A172 (cell line): ENCODE data around the gene DIP2B. TPM values are rescaled to one million over a fixed set of nuclear protein-coding genes. Genes with fewer than 3 reads are reported as not detected.

Experiments
- DNase-seq: peaks from one replicate; pipeline ENCODE4 v3.0.0-alpha.2; 2015; ENCODE audit warnings: low spot score
- total RNA-seq: library from RNA; depleted of rRNA; stranded (reverse); fragments of >200 nt; shearing (Covaris generic); gene quantifications from 2 replicates; pipeline ENCODE4 v1.2.3, GENCODE V29; 2014

The DIP2B gene
- total RNA-seq, 1 experiment from 2014 or later: 25.0 TPM

GRCh38 chr12:50573271-50573670, 68.5 kb downstream of the DIP2B start:
- no peak for DNase-seq

DNA sequence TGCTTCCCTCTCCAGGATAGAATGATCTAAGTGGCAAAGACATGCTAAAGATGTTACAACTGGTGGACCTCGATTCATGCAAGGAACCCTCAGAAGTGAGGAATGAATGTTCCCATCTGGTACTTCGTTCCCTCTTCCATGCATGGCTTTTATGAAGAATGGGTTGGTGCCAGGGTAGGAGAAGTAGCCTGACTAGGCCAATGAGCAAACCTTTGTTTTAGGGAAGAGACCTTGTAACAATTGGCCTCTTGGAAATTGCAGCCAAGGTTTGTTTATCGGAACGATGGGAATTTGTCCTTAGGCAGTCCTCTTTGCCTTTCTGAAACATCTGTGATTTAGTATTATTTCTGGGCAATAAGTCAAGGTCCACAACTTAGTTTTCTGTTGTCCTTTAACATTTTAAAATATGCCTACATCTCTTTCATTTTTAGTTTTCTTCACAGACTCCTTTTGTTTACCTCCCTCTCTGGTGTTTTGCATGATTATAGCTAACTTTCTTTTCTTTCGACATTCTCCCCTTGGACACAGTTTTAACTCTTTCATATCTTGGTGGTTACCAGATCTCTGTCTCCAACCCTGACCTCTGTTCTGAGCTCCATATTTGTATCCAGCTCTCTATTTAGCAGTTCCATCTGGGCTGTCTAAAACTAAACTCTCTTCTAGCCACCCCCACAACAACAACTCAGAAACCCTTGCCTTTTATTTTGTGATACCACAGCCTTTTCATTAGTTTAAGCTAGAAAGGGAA, 70.0 kb downstream of the DIP2B start:
- DNase-seq: no peak

DNA sequence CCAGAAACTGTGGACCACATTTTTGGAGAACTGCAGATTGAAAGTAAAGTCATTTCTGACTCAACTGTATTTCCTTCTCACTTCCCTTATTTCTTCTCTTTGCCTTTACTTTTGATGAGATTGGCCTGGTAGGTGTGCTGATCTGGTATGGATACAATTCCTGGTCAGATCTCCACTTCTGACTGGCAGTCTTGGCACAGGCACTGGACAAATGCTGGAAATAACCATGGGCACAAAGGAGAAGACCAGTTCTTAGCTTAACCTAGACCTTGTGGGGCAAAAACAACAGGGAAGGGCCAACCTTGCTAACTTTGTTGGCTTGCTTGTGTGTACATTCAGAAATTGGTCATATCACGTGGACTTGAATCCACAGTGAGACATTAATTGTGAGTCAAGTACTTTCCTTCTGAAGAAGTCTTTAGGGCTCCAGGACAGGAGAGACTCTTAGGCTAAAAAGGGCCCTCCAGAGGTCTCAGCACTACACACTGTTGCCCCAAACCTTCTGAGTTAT, 75.0 kb downstream of the DIP2B start:
- DNase-seq: no peak

- DNase-seq: no peak
Observed at GRCh38 chr12:50580436-50580835, 75.7 kb downstream of the DIP2B start.

- DNase-seq: peak; percentile 71
Observed at GRCh38 chr12:50581226-50582184, 76.7 kb downstream of the DIP2B start.

DNA sequence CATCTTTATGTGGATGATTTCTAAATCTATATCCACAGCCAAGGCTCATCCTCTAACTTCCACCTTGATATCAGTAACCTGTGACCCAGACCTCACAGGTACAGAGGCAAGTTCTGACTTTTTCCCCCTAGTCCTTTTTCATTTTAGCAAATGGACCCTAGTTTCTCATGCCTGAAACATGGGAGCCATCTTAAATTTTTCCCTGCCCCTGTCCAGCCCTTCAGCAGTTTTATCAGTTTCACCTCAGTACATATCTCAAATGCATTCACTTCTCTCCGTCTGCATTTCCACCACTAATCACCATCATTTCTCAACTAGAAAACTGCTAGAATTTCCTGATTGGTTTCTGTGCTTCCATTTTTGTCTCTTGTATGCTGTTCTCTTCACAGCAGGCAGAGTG, 79.3 kb downstream of the DIP2B start:
- no peak for DNase-seq

- DNase-seq: peak; percentile 90
Observed at GRCh38 chr12:50589650-50590435, 85.1 kb downstream of the DIP2B start.

DNA sequence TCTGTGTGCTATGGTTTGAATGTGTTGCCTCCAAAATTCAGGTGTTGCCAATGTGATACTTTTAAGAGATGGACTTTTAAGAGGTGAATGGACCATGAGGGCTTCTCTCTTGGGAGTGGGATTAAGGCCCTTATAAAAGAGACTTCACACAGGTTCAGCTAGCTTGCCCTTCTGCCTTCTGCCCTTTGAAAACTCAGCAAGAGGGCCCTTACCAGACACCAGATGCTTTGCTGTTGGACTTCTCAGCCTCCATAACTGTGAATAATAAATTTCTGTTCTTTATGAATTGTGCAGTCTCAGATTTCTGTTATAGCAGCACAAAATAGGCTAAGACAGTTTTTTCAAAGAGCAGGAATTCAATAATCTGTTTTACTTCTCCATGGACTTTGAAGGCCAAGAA, 86.1 kb downstream of the DIP2B start:
- DNase-seq: no peak

- no peak for DNase-seq
Observed at GRCh38 chr12:50595667-50596066, 90.9 kb downstream of the DIP2B start.

GRCh38 chr12:50597200-50598195, 92.7 kb downstream of the DIP2B start:
- peak; percentile 88 for DNase-seq

DNA sequence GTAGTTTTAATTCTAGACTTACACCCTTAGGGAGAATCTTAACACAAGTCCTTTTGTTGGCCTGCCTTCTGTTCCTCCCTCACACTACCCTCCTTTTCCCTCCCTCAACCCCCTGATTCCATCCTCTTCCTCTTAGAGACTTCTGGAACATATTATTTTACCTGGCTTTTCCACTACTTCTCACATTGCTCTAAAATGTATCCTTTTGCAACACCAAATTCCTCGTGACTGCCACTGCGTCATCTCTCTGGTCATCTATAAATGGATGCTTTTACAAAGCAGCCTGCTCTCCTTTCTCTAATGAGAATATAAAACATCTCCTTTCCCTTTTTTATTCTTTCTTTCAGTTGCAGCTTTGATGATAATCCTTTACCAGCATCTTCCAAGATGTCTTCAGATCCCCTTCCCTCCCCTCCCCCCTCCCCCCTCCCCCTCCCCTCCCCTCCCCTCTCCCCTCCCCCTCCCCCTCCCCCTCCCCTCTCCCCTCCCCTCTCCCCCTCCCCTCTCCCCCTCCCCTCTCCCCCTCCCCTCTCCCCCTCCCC, 93.6 kb downstream of the DIP2B start:
- DNase-seq: no peak

- no peak for DNase-seq
Observed at GRCh38 chr12:50599366-50600095, 94.7 kb downstream of the DIP2B start.

- no peak for DNase-seq
Observed at GRCh38 chr12:50600364-50600763, 95.6 kb downstream of the DIP2B start.

- no peak for DNase-seq
Observed at GRCh38 chr12:50603817-50604639, 99.2 kb downstream of the DIP2B start.

DNA sequence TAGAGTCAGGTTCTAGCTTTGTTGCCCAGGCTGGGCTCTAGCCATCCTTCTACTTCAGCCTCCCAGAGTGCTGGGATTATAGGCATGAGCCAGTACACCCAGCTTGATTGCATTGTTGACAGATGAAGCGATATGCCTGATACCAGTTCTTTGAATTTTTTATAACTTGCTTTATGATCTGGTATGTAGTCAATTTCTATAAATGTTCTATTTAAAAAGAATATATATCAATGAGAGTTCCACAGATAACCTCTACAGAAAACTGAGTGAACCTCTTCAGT, 99.8 kb downstream of the DIP2B start:
- DNase-seq: no peak

GRCh38 chr12:50606675-50607375, 102.0 kb downstream of the DIP2B start:
- DNase-seq: no peak

DNA sequence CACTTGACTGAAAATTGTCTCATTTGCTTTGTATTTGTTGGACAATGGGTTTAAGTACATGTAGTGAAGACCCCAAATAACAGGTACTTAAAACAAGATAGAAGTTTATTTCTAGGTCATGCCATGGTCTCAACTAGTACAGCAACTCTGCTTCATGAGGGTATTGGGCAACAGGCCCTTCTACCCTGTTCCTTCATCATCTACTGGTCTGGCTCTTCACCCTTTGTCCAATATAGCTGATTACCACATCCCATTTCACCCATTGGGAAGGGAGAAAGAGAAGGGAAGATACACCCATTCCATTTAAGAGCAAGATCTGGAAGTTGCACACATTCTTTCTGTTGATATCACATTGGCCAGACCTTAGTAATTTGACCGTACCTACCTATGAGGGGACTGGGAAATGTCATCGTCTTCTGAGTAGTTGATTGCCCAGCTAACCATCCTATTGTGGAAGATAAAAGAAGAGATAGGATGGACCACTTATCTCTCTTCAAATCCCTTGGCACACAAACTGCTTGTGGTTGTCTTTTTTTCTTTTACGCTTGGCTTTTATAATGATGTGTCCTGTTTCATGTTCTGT, 104.6 kb downstream of the DIP2B start:
- DNase-seq: no peak

GRCh38 chr12:50610171-50610570, 105.4 kb downstream of the DIP2B start:
- DNase-seq: no peak
